B cell (primary cell): ENCODE measurements around the gene CLASP1. TPM values are rescaled to one million over a fixed set of nuclear protein-coding genes. Genes with fewer than 3 reads are reported as not detected.

Source experiments
- ATAC-seq: fragments of 200-7000 bp; cut with Tn5 transposase; one replicate; pipeline ENCODE4 v1.10.0; 2021; ENCODE audit warnings: low read depth, mild to moderate bottlenecking, moderate number of reproducible peaks, moderate library complexity
- CTCF ChIA-PET: fragments of 350-600 bp; sonication (Branson Sonifier 250); formaldehyde crosslinking; loops from one replicate; lab custom pipeline; 2021; ENCODE audit warnings: antibody characterized with exemption, inconsistent platforms; lab: Charles Lee
- POLR2A ChIA-PET: fragments of 350-600 bp; sonication (Branson Sonifier 250); formaldehyde crosslinking; loops from one replicate; lab custom pipeline; 2021; ENCODE audit warnings: antibody characterized with exemption; lab: Charles Lee
- DNase-seq: peaks from one replicate; pipeline ENCODE4 v3.0.0; 2013
- H2AFZ ChIP-seq: 2 replicates; pipeline ENCODE4 v1.6.1; 2012; ENCODE audit warnings: mild to moderate bottlenecking, low read depth, low read length; ENCODE audit not compliant: insufficient read depth, poor library complexity, severe bottlenecking
- H3K27ac ChIP-seq, 2 donors: 1 replicate in 1 of 2; 2 replicates in 1 of 2; pipeline ENCODE4 v1.5.1; 2012 to 2013; ENCODE audit warnings: low read length in 2 of 2, mild to moderate bottlenecking in 2 of 2, moderate library complexity in 1 of 2
- H3K27me3 ChIP-seq, 4 experiments: fragments of 200-600 bp in 1 of 4; sonication (generic) in 1 of 4; replicated peaks in 1 of 4; 1 replicate in 2 of 4; 2 replicates in 2 of 4; pipeline versions ENCODE4 v1.6.1 to v1.7.0; 2013 to 2016; ENCODE audit warnings: low read length in 3 of 4, mild to moderate bottlenecking in 2 of 4, mixed read lengths in 1 of 4, moderate library complexity in 1 of 4; ENCODE audit not compliant: insufficient read depth in 4 of 4, control insufficient read depth in 3 of 4; ENCODE audit errors: control extremely low read depth in 1 of 4
- H3K36me3 ChIP-seq, 2 experiments: replicated peaks in 1 of 2; 1 replicate in 1 of 2; 2 replicates in 1 of 2; pipeline versions ENCODE4 v1.6.1 to v1.7.1; 2013; ENCODE audit warnings: low read length in 1 of 2; ENCODE audit not compliant: insufficient read depth in 2 of 2, control insufficient read depth in 1 of 2; ENCODE audit errors: control extremely low read depth in 1 of 2, extremely low read depth in 1 of 2
- H3K4me1 ChIP-seq, 2 donors: fragments of 200-600 bp in 1 of 2; sonication (generic) in 1 of 2; 1 replicate in 1 of 2; 2 replicates in 1 of 2; pipeline versions ENCODE4 v1.5.1 to v1.6.1; 2013 to 2017; ENCODE audit warnings: low read length in 2 of 2; ENCODE audit not compliant: control insufficient read depth in 2 of 2, insufficient read depth in 2 of 2
- H3K4me2 ChIP-seq: replicated peaks from 2 replicates; pipeline ENCODE3; 2012; ENCODE audit warnings: mild to moderate bottlenecking, low read depth, low read length; ENCODE audit not compliant: poor library complexity, severe bottlenecking
- H3K4me3 ChIP-seq, 5 experiments: fragments of 200-600 bp in 1 of 5; sonication (generic) in 1 of 5; 1 replicate in 3 of 5; 2 replicates in 2 of 5; pipeline versions ENCODE4 v1.5.1 to v1.7.0; 2011 to 2016; ENCODE audit warnings: low read length in 4 of 5, mild to moderate bottlenecking in 4 of 5, low read depth in 2 of 5, control low read depth in 1 of 5, moderate library complexity in 1 of 5; ENCODE audit not compliant: insufficient read depth in 1 of 5; ENCODE audit errors: control extremely low read depth in 1 of 5, extremely low read depth in 1 of 5
- H3K79me2 ChIP-seq: fragments of 200-600 bp; sonication (generic); one replicate; pipeline ENCODE4 v1.6.0; 2016; ENCODE audit warnings: low read length; ENCODE audit not compliant: control insufficient read depth, insufficient read depth
- H3K9ac ChIP-seq: fragments of 200-600 bp; sonication (generic); 2 replicates; pipeline ENCODE4 v1.6.1; 2017; ENCODE audit warnings: mild to moderate bottlenecking, low read length, moderate library complexity
- H3K9me3 ChIP-seq, 3 donors: one replicate each; pipeline versions ENCODE4 v1.6.1 to v1.7.1; 2013; ENCODE audit warnings: low read length in 2 of 3; ENCODE audit not compliant: control insufficient read depth in 2 of 3, insufficient read depth in 1 of 3; ENCODE audit errors: control extremely low read depth in 1 of 3
- H4K20me1 ChIP-seq: 2 replicates; pipeline ENCODE4 v1.6.0; 2012; ENCODE audit warnings: mild to moderate bottlenecking, low read length; ENCODE audit not compliant: insufficient read depth, control insufficient read depth, poor library complexity, severe bottlenecking
- H3K27ac Mint-ChIP-seq: one replicate; pipeline ENCODE4 v1.8.0; 2021; ENCODE audit warnings: mixed read lengths
- H3K27me3 Mint-ChIP-seq: one replicate; pipeline ENCODE4 v1.8.0; 2021; ENCODE audit warnings: mixed read lengths
- H3K4me1 Mint-ChIP-seq: one replicate; pipeline ENCODE4 v1.8.0; 2021; ENCODE audit warnings: mixed read lengths
- H3K4me3 Mint-ChIP-seq: one replicate; pipeline ENCODE4 v1.8.0; 2021; ENCODE audit warnings: mixed read lengths
- H3K9me3 Mint-ChIP-seq: one replicate; pipeline ENCODE4 v1.8.0; 2022; ENCODE audit warnings: mixed read lengths; ENCODE audit not compliant: insufficient read depth
- EZH2 ChIP-seq: IDR thresholded peaks from 2 replicates; pipeline ENCODE4 v1.6.1; 2012; ENCODE audit warnings: borderline replicate concordance, low read depth, mild to moderate bottlenecking, moderate library complexity, low read length; ENCODE audit not compliant: insufficient read depth, poor library complexity, severe bottlenecking
- WGBS: methylation state at CpG from one replicate; pipeline ENCODE4 v1.1.5; 2013; ENCODE audit warnings: missing lambda C conversion rate; ENCODE audit not compliant: insufficient coverage; 5-methylcytosine and 5-hydroxymethylcytosine counted together
- intact Hi-C: fragments of 100-400 bp; cut with micrococcal nuclease; formaldehyde crosslinking; loops from one replicate; pipeline ENCODE4 v1.10.0; 2022
- polyA plus RNA-seq: library from polyadenylated mRNA; depleted of rRNA; stranded (reverse); fragments of >200 nt; gene quantifications from 2 replicates; pipeline ENCODE4 v1.2.3, GENCODE V29; 2012
- total RNA-seq, 2 donors: library from RNA; stranded (reverse); fragments of 120-200 nt in 1 of 2; gene quantifications; 1 replicate in 1 of 2; 2 replicates in 1 of 2; pipeline versions ENCODE4 v1.2.3 to v1.2.4, GENCODE V29; 2013 to 2022
- TF ChIP-seq, protein P1 (sequence below): fragments of 200-600 bp; IDR thresholded peaks from one replicate; pipeline ENCODE4 v1.8.0; 2022; ENCODE audit warnings: antibody characterized with exemption, mild to moderate bottlenecking

Gene CLASP1
- total and polyA plus RNA-seq, 2 donors (not counting 1 experiment from before 2014, with no cell fraction given): 8.7 to 88.0 TPM

DNA sequence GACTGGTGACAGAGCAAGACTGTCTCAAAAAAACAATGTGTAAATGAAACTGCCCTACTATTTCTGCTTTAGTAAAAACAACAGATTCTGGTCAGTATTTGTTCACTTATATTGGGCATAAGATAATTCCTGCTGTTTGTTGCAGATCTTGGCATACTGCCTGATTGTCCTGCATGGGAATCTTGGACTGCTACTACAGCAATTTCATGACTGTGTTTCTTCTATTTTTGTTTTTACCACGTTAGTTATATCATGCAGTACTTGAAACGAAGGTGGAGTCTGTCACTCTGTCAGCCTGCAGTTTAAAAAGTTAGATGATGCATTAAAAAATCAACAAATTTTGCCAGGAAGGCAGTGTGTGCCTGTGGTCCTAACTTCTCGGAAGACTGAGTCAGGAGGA, 14.2 kb upstream of the CLASP1 start:
- no peak for DNase-seq
- Mint-ChIP-seq H3K27me3 (no peaks in the 10 kb centered on the region), H3K4me1 (no peaks in the 10 kb centered on the region), H3K4me3 (no peak overlapping the region), H3K9me3 (no peaks in the 10 kb centered on the region), H3K27ac (no peak overlapping the region)
- ATAC-seq: no peak
- peaks cover 2 to 15% of the 10 kb centered on the region in 2 experiments for H3K36me3 ChIP-seq
- H3K4me1 ChIP-seq: no peaks in the 10 kb centered on the region
- WGBS: 93% methylated on average over 3 of the region's 3 CpGs
- intact Hi-C loops: no loop called here
- no peak overlapping the region for H3K4me3 ChIP-seq
- H3K27ac ChIP-seq: no peak overlapping the region
- H3K9ac ChIP-seq: no peak overlapping the region
- POLR2A ChIA-PET: no interaction called here
- peaks cover 9% of the 10 kb centered on the region for H3K79me2 ChIP-seq
- TF ChIP-seq EZH2: no peak
- TF ChIP-seq, protein P1, sequence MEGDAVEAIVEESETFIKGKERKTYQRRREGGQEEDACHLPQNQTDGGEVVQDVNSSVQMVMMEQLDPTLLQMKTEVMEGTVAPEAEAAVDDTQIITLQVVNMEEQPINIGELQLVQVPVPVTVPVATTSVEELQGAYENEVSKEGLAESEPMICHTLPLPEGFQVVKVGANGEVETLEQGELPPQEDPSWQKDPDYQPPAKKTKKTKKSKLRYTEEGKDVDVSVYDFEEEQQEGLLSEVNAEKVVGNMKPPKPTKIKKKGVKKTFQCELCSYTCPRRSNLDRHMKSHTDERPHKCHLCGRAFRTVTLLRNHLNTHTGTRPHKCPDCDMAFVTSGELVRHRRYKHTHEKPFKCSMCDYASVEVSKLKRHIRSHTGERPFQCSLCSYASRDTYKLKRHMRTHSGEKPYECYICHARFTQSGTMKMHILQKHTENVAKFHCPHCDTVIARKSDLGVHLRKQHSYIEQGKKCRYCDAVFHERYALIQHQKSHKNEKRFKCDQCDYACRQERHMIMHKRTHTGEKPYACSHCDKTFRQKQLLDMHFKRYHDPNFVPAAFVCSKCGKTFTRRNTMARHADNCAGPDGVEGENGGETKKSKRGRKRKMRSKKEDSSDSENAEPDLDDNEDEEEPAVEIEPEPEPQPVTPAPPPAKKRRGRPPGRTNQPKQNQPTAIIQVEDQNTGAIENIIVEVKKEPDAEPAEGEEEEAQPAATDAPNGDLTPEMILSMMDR: no peak
- H4K20me1 ChIP-seq: no peaks in the 10 kb centered on the region
- no peaks in the 10 kb centered on the region for H3K9me3 ChIP-seq
- H2AFZ ChIP-seq: no peak overlapping the region
- CTCF ChIA-PET: no interaction called here
- H3K4me2 ChIP-seq: no peak overlapping the region
- no peaks in the 10 kb centered on the region for H3K27me3 ChIP-seq

DNA sequence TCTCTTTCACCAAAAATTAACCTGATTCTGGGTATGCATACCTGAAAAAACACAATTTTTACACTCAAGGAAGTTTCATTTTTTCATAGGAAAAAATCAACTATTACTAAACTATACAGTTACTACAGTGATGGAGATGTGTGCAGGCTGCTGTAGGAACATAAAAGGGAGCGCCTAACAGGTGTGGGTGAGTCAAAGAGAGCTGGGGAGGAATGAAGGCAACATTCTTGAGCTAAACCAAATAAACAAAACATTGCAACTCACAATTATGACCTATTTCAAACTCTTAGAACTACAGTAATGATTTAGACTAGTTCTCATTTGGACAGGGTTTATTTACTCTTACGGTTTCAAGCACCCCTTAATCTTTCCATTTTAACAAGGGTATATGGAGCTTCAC, 13.4 kb upstream of the CLASP1 start:
- H3K27me3 Mint-ChIP-seq: no peaks in the 10 kb centered on the region
- CTCF ChIA-PET: no interaction called here
- intact Hi-C loops: no loop called here

More for the DNA sequence above, 13.4 kb upstream of the CLASP1 start:
- Histone ChIP-seq H3K4me3 (no peak overlapping the region), H4K20me1 (no peaks in the 10 kb centered on the region), H3K27me3 (no peaks in the 10 kb centered on the region), H3K4me2 (no peak overlapping the region), H3K79me2 (peaks cover 9% of the 10 kb centered on the region), H3K9me3 (no peaks in the 10 kb centered on the region), H2AFZ (no peak overlapping the region), H3K9ac (no peak overlapping the region), H3K36me3 (peaks cover 2 to 15% of the 10 kb centered on the region in 2 experiments), H3K4me1 (no peaks in the 10 kb centered on the region), H3K27ac (no peak overlapping the region)
- no peaks in the 10 kb centered on the region for H3K4me1 Mint-ChIP-seq
- H3K9me3 Mint-ChIP-seq: no peaks in the 10 kb centered on the region
- H3K27ac Mint-ChIP-seq: no peak overlapping the region
- no peak for DNase-seq
- no peak for TF ChIP-seq EZH2
- TF ChIP-seq, protein P1: no peak
- ATAC-seq: no peak
- H3K4me3 Mint-ChIP-seq: no peak overlapping the region
- POLR2A ChIA-PET: no interaction called here
- no CpG with 5 or more reads among the region's 2 CpGs for WGBS
